Testis (tissue), 3 donors: Measurements from ENCODE around the gene DNM1L. TPM values are rescaled to one million over a fixed set of nuclear protein-coding genes. Genes with fewer than 3 reads are reported as not detected.

Source experiments
- DNase-seq: peaks from one replicate; pipeline ENCODE4 v3.0.0-alpha.2; 2019
- H3K27ac ChIP-seq, 2 donors: fragments of 200-600 bp; sonication (generic); one replicate each; pipeline ENCODE4 v1.5.1; 2019
- H3K27me3 ChIP-seq: fragments of 200-600 bp; sonication (generic); one replicate; pipeline ENCODE4 v1.5.1; 2019
- H3K36me3 ChIP-seq: fragments of 200-600 bp; sonication (generic); one replicate; pipeline ENCODE4 v1.5.1; 2017; ENCODE audit warnings: low read depth; ENCODE audit errors: missing control alignments
- H3K4me1 ChIP-seq: fragments of 200-600 bp; sonication (generic); one replicate; pipeline ENCODE4 v1.5.1; 2019
- H3K4me3 ChIP-seq, 2 donors: fragments of 200-600 bp; sonication (generic); one replicate each; pipeline ENCODE4 v1.5.1; 2017 to 2019
- H3K9me3 ChIP-seq: fragments of 200-600 bp; sonication (generic); one replicate; pipeline ENCODE4 v1.5.1; 2017
- CTCF ChIP-seq, 3 experiments: fragments of 450-650 bp in 2 of 3; fragments of 200-600 bp in 1 of 3; sonication (generic) in 1 of 3; IDR thresholded peaks; one replicate each; pipeline ENCODE4 v1.5.1; 2016 to 2019; ENCODE audit warnings: antibody characterized with exemption in 3 of 3, mild to moderate bottlenecking in 2 of 3, moderate library complexity in 1 of 3
- POLR2A ChIP-seq: fragments of 450-650 bp; IDR thresholded peaks from one replicate; pipeline ENCODE4 v1.6.1; 2017; ENCODE audit warnings: antibody characterized with exemption, mild to moderate bottlenecking, moderate library complexity
- WGBS, 2 donors: methylation state at CpG; one replicate each; pipeline ENCODE4 v1.1.5; 2018; 5-methylcytosine and 5-hydroxymethylcytosine counted together
- intact Hi-C: fragments of 100-400 bp; cut with DNase I; formaldehyde crosslinking; loops from one replicate; pipeline ENCODE4 v1.15.1; 2023; ENCODE audit warnings: low total_unique reads
- polyA plus RNA-seq: library from polyadenylated mRNA; stranded (reverse); fragments of 350-450 nt; fragmentation: Illumina TruSeq; extraction: RNeasy Lipid Tissue Mini Kit (QIAGEN cat#74804); gene quantifications from one replicate; pipeline ENCODE4 v1.2.3, GENCODE V29; 2014; ENCODE audit warnings: low read depth, low replicate concordance; ENCODE audit not compliant: insufficient read depth
- total RNA-seq, 2 donors: library from RNA; depleted of rRNA; stranded (reverse); fragments of >200 nt; gene quantifications; one replicate each; pipeline ENCODE4 v1.2.3, GENCODE V29; 2016

The DNM1L gene
- total and polyA plus RNA-seq, 3 donors from 2014 or later = 64.9 to 92.4 (median 75.5) TPM

GRCh38 chr12:32765906-32766305 lies 86.8 kb downstream of the DNM1L start:
- TF ChIP-seq CTCF (IDR thresholded peaks at IDR 0.05) (no peak), POLR2A (no peak)
- H3K27ac ChIP-seq = no peak overlapping the region
- 74 to 78% methylated on average over 4 of the region's 4 CpGs for WGBS, 2 donors
- H3K36me3 ChIP-seq = no peaks in the 10 kb centered on the region
- no peak overlapping the region for H3K4me3 ChIP-seq
- intact Hi-C loops = no loop called here
- no peaks in the 10 kb centered on the region for H3K27me3 ChIP-seq
- H3K9me3 ChIP-seq = no peaks in the 10 kb centered on the region
- DNase-seq = no peak
- H3K4me1 ChIP-seq = peaks cover 3% of the 10 kb centered on the region

GRCh38 chr12:32768518-32768917 lies 89.4 kb downstream of the DNM1L start:
- intact Hi-C loops = no loop called here
- no peak overlapping the region for H3K27ac ChIP-seq
- TF ChIP-seq POLR2A (no peak), CTCF (IDR thresholded peaks at IDR 0.05) (no peak)
- H3K4me1 ChIP-seq = no peaks in the 10 kb centered on the region
- no peak for DNase-seq
- no peaks in the 10 kb centered on the region for H3K27me3 ChIP-seq
- H3K36me3 ChIP-seq = no peaks in the 10 kb centered on the region
- no peak overlapping the region for H3K4me3 ChIP-seq
- WGBS, 2 donors = 70 to 71% methylated on average over 4 of the region's 4 CpGs
- no peaks in the 10 kb centered on the region for H3K9me3 ChIP-seq

GRCh38 chr12:32770141-32770540 lies 91.0 kb downstream of the DNM1L start:
- no peaks in the 10 kb centered on the region for H3K4me1 ChIP-seq
- no peak for DNase-seq
- no peaks in the 10 kb centered on the region for H3K27me3 ChIP-seq
- TF ChIP-seq CTCF (IDR thresholded peaks at IDR 0.05) = no peak
- TF ChIP-seq POLR2A = no peak
- no peak overlapping the region for H3K4me3 ChIP-seq
- H3K36me3 ChIP-seq = no peaks in the 10 kb centered on the region
- H3K27ac ChIP-seq = no peak overlapping the region
- no peaks in the 10 kb centered on the region for H3K9me3 ChIP-seq
- intact Hi-C loops = no loop called here
- WGBS, 2 donors = 50 to 55% methylated on average over 1 of the region's 1 CpG

- H3K27ac ChIP-seq = no peak overlapping the region
- DNase-seq = no peak
- TF ChIP-seq POLR2A = no peak
- no peak for TF ChIP-seq CTCF (IDR thresholded peaks at IDR 0.05)
- no peak overlapping the region for H3K4me3 ChIP-seq
- H3K9me3 ChIP-seq = no peaks in the 10 kb centered on the region
- H3K27me3 ChIP-seq = no peaks in the 10 kb centered on the region
- intact Hi-C loops = no loop called here
- no peaks in the 10 kb centered on the region for H3K4me1 ChIP-seq
- H3K36me3 ChIP-seq = no peaks in the 10 kb centered on the region
- 44 to 47% methylated on average over 6 of the region's 6 CpGs for WGBS, 2 donors
Observed at GRCh38 chr12:32773691-32774090, 94.6 kb downstream of the DNM1L start.

- TF ChIP-seq CTCF (IDR thresholded peaks at IDR 0.05) = no peak
- TF ChIP-seq POLR2A = no peak
Observed at GRCh38 chr12:32776258-32776657, 97.2 kb downstream of the DNM1L start.

More at GRCh38 chr12:32776258-32776657, 97.2 kb downstream of the DNM1L start:
- no peak overlapping the region for H3K4me3 ChIP-seq
- no peaks in the 10 kb centered on the region for H3K27me3 ChIP-seq
- WGBS, 2 donors = 81 to 86% methylated on average over 4 of the region's 4 CpGs
- H3K4me1 ChIP-seq = no peaks in the 10 kb centered on the region
- DNase-seq = no peak
- intact Hi-C loops = no loop called here
- H3K9me3 ChIP-seq = no peaks in the 10 kb centered on the region
- H3K27ac ChIP-seq = no peak overlapping the region
- H3K36me3 ChIP-seq = no peaks in the 10 kb centered on the region
